HG03342 (cell line): ENCODE measurements around the gene PCDHGC5.

Experiments used
- ATAC-seq: cut with Tn5 transposase; IDR thresholded peaks from one replicate; pipeline ENCODE4 v1.9.1; 2021; ENCODE audit warnings: mild to moderate bottlenecking, moderate library complexity; ENCODE audit not compliant: unreplicated experiment

Gene PCDHGC5

DNA sequence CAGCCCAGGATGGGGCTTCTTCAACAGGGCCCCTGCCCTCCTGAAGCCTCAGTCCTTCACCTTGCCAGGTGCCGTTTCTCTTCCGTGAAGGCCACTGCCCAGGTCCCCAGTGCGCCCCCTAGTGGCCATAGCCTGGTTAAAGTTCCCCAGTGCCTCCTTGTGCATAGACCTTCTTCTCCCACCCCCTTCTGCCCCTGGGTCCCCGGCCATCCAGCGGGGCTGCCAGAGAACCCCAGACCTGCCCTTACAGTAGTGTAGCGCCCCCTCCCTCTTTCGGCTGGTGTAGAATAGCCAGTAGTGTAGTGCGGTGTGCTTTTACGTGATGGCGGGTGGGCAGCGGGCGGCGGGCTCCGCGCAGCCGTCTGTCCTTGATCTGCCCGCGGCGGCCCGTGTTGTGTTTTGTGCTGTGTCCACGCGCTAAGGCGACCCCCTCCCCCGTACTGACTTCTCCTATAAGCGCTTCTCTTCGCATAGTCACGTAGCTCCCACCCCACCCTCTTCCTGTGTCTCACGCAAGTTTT lies 23.6 kb downstream of the PCDHGC5 start:
- ATAC-seq: no peak

- ATAC-seq: no peak
Observed at GRCh38 chr5:141512911-141513626, 24.2 kb downstream of the PCDHGC5 start.

DNA sequence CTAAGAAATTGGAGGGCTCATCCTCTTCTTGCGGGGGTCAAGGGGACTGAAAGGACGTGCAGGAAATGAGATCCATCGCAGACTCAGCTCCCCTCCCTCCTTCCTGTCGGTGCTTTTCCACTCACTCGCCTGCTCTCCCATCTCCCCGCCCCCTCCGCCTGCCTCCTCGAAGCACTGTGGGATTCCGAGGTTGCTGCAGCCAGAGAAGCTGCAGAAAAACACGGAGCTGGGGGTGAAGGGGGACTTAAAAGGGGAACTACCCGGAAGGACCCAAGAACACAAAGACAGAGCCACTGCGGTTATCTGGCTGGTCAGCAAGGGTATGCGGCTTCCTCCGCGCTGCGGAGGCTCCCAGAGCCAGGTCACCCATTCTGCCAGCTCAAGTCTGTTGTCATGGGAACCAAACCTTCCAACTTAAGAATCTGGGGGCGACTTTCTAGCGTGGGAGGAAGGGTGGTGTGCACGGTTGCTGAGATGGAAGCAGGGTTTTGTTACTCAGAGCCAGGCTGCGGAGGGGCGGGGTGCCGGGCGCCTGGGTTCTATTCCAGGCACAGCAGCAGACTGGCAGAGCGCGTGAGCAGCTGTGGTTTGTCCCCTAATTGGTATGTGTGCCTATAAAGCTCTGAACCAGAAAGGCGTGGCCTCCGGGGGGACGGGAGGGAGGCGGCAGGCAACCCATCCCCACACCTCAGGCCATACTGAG lies 24.9 kb downstream of the PCDHGC5 start:
- ATAC-seq: peak; percentile 24

DNA sequence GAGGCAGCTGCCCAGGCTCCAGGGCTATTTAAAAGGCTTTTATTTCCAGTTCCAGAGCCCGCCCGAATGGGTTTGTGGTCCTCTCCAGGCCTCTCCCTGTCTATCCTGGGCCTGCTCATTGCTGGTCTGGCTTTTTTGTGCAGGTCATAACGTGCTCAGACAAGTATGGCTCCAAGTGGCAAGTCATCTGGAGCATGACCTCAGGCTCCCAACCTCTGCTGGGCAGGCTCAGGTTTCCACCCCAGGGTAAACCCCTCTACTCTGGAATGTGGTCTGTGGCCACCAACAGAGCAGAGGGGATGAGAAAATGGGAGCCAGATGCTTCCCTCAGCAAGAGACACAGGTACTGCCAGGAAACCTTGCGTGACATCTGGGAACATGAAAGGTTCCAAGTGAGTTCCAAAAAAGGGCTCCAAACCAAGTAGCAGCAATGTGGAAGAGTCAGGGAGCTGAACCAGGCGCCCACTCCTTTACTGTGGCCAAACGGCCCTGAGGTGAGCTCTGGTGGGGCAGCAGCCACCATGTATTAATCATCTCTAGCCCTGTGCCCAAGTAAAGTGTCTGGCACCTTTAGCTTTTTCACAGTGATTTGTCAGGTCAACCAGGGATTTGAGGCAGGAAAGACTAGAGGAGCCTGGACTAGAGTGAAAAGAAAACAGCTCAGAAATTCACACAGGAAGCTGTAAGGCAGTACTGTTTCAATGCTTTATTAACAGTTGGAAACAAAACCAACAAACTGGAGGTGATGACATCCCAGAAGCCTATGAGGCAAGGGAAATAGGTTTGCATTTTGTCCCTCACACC lies 25.7 kb downstream of the PCDHGC5 start:
- ATAC-seq: no peak

DNA sequence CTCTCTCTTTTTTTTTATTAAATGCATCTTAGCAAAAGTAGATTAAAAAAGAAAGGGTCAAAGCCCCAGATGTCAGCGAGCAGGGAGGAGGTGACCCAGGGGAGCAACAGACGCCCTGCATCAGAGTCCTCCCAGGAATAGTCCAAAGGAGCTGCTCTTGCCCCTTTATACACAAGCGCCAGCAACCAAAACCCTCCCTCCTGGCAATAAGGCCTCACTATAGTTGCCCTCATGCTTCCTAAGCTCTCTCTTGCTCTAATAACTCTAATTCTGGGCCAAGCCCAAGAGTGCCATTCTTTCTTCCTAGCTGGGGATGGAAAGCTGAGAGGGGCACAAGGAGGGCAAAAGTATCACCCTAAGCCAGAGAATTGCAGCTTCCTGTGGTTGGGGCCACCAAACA lies 26.3 kb downstream of the PCDHGC5 start:
- no peak for ATAC-seq

GRCh38 chr5:141515946-141516671 lies 27.2 kb downstream of the PCDHGC5 start:
- ATAC-seq: no peak

DNA sequence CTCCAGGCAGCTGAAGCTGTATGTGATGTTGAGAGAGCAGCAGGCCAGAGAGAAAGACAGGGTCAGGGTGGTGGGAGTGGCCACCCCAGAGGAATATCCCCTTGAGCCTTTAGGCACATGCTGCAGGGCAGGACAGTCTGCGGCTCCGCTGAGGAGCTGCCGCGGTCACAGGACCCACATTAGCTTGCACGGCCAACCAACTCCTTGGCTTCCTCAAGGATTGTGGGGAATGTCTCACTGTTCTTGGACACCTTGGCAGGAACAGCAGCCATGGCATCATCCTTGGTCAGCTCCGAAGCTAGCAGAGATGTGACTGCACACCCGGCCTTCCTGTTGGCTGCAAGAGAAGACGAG lies 27.8 kb downstream of the PCDHGC5 start:
- no peak for ATAC-seq

- no peak for ATAC-seq
Observed at GRCh38 chr5:141517312-141517711, 28.4 kb downstream of the PCDHGC5 start.

- no peak for ATAC-seq
Observed at GRCh38 chr5:141517880-141518617, 29.2 kb downstream of the PCDHGC5 start.

GRCh38 chr5:141518618-141519015 lies 29.7 kb downstream of the PCDHGC5 start:
- no peak for ATAC-seq

DNA sequence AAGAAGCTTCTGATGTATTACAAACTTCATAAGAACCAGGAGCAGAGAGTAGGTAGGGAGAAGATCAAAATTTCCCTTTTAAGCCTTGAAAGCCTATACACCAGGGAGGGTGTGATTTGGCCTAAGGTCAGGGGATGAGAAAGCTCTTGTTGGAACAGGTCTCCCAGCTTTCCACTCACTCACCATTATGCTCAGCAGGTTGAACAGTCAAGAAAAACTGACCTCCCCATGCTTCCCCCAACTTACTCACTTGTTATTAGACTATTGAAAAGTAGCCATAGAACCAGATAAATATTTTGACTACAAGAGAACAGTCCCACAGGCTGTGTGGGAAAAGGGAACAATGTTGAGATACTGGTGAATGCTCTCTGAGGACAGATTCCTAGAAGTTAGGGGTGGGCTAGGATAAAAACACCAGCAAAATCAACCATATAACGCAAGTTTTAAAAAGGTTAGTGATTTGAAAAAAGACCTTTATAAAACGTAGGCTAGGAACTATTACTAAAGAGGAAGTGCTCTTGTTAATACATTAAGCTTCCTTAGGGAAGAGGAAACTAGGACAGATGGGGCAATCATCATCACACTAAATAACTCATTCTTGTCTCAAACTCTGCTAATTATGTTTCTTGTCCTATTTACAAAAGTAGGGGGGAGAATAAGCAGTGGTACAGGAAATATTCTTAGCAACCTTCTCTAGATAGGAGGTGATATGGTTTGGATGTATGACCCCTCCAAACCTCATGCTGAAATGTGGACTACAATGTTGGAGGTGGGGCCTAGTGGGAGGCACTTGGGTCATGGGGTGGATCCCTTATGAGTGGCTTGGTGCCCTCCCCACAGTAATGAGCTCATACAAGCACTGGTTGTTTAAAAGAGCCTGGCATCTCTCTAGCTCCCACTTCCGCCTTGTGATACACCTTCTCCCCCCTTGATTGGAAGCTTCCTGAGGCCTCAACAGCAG lies 31.0 kb downstream of the PCDHGC5 start:
- no peak for ATAC-seq

GRCh38 chr5:141521244-141521781 lies 32.4 kb downstream of the PCDHGC5 start:
- ATAC-seq: no peak

GRCh38 chr5:141522301-141522700 lies 33.4 kb downstream of the PCDHGC5 start:
- no peak for ATAC-seq

- no peak for ATAC-seq
Observed at GRCh38 chr5:141523991-141524390, 35.1 kb downstream of the PCDHGC5 start.

- ATAC-seq: peak; percentile 57
Observed at GRCh38 chr5:141524604-141525597, 36.0 kb downstream of the PCDHGC5 start.

DNA sequence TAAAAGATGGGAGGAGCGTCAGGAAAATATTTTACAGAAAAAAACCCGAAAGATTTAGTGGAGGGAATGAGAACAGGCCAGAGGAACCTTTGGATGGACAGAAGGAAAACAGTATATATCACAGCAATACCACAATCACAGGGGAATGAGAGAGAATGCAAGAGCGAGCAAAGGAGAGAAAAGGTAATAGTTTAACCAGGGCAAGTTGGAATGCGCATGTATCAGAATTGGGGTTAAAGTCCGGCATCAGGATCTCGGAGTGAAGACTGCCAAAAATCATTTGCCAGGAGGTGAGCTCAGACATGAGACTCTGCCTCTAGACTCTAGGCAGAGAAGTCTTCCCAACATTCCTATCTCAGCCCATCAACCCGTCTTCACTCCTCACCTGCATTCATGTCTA lies 36.8 kb downstream of the PCDHGC5 start:
- no peak for ATAC-seq

DNA sequence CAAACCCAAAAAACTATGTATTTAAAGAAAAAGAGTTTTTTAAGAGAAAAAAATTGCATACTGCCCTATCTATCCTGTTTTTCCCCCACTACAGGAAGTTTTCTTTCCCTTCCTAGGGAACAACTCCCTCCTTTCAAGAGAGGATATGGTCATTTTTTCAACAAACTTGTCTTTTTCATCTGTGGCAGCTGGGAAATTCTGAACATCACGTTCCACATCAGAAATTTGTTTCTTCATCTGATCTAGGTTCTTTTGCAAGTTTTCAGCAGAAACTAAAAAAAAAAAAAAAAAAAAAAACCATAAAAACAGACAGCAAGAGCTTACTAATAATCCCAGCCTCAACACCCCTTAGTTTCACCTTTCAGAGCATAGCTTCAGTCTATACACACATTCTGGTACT lies 38.5 kb downstream of the PCDHGC5 start:
- no peak for ATAC-seq
